SH-SY5Y (cell line): ENCODE data around the gene PPP6R1.

Experiments
- GATA2 ChIP-seq: IDR thresholded peaks from 2 replicates; pipeline ENCODE4 v1.6.1; 2011; ENCODE audit warnings: mild to moderate bottlenecking, low read depth, low read length
- GATA3 ChIP-seq: IDR thresholded peaks from 2 replicates; pipeline ENCODE4 v1.6.1; 2011; ENCODE audit warnings: low read depth, mild to moderate bottlenecking, low read length, moderate library complexity

GRCh38 chr19:55208880-55209692 lies 49.7 kb downstream of the PPP6R1 start, which contains the start of gene PTPRH:
- TF ChIP-seq GATA2 (no peak), GATA3 (no peak)
